ENCODE measurements around the gene MBNL3.

DNA sequence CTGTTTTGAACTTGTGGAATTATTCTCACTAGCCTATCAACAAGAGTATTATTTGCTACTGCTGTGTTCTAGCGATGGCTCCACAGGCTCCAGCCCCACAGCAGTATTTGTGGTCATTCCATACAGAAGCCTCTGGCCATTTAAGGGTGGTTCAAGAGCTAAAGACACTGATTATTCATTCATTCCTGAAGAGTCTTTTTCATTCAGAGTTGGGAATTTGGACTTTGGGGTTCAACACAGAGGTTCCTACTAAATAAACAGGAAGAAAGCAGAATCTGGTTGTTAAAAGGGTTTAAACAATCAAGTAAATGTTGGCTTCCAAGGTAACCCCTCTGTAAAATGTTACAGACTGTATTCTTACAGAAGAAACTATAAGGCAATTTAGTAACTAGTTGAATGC lies 4.3 kb upstream of the MBNL3 start:
- TF ChIP-seq, protein P1, sequence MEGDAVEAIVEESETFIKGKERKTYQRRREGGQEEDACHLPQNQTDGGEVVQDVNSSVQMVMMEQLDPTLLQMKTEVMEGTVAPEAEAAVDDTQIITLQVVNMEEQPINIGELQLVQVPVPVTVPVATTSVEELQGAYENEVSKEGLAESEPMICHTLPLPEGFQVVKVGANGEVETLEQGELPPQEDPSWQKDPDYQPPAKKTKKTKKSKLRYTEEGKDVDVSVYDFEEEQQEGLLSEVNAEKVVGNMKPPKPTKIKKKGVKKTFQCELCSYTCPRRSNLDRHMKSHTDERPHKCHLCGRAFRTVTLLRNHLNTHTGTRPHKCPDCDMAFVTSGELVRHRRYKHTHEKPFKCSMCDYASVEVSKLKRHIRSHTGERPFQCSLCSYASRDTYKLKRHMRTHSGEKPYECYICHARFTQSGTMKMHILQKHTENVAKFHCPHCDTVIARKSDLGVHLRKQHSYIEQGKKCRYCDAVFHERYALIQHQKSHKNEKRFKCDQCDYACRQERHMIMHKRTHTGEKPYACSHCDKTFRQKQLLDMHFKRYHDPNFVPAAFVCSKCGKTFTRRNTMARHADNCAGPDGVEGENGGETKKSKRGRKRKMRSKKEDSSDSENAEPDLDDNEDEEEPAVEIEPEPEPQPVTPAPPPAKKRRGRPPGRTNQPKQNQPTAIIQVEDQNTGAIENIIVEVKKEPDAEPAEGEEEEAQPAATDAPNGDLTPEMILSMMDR (IDR thresholded peaks at IDR 0.05): no peak
- TF ChIP-seq, protein P2, sequence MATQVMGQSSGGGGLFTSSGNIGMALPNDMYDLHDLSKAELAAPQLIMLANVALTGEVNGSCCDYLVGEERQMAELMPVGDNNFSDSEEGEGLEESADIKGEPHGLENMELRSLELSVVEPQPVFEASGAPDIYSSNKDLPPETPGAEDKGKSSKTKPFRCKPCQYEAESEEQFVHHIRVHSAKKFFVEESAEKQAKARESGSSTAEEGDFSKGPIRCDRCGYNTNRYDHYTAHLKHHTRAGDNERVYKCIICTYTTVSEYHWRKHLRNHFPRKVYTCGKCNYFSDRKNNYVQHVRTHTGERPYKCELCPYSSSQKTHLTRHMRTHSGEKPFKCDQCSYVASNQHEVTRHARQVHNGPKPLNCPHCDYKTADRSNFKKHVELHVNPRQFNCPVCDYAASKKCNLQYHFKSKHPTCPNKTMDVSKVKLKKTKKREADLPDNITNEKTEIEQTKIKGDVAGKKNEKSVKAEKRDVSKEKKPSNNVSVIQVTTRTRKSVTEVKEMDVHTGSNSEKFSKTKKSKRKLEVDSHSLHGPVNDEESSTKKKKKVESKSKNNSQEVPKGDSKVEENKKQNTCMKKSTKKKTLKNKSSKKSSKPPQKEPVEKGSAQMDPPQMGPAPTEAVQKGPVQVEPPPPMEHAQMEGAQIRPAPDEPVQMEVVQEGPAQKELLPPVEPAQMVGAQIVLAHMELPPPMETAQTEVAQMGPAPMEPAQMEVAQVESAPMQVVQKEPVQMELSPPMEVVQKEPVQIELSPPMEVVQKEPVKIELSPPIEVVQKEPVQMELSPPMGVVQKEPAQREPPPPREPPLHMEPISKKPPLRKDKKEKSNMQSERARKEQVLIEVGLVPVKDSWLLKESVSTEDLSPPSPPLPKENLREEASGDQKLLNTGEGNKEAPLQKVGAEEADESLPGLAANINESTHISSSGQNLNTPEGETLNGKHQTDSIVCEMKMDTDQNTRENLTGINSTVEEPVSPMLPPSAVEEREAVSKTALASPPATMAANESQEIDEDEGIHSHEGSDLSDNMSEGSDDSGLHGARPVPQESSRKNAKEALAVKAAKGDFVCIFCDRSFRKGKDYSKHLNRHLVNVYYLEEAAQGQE (IDR thresholded peaks at IDR 0.05; ENCODE audit: insufficient read depth in 1 of 2, low read depth in 2 of 2, low read length in 1 of 2): no peak
- TF ChIP-seq POLR2AphosphoS5 (IDR thresholded peaks at IDR 0.05; ENCODE audit: low read depth, low read length): no peak
